HG03575 (cell line): Measurements from ENCODE around the gene DRAXIN.

Experiments used
- ATAC-seq: cut with Tn5 transposase; IDR thresholded peaks from one replicate; pipeline ENCODE4 v1.9.1; 2021; ENCODE audit not compliant: unreplicated experiment, insufficient number of reproducible peaks, low FRiP score; ENCODE audit errors: extremely low read depth

Gene DRAXIN

DNA sequence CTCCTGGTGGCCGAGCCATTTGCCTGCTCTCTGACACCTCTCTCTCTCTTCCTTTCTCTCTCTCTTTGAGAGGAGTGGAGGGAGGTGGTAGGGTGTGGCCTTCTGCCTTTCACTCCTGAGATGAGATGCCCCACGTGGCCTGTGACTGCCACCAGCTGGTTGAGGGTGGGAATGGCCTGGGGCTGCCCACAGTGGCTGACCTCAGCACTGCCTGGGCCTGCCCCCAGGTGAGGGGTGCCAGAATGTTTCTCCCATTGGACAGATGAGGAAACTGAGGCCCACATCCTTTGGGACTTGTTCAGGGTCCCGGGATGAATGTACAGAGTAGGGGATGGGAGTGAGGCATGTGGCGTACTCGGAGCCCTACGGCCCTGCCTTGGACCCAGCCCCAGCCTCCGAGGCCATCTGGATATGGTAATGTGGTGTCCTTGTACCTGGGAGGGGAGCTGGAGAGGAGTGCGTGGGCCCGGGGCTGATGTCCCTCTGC is 57.7 kb downstream of the DRAXIN start:
- ATAC-seq, result no peak

DNA sequence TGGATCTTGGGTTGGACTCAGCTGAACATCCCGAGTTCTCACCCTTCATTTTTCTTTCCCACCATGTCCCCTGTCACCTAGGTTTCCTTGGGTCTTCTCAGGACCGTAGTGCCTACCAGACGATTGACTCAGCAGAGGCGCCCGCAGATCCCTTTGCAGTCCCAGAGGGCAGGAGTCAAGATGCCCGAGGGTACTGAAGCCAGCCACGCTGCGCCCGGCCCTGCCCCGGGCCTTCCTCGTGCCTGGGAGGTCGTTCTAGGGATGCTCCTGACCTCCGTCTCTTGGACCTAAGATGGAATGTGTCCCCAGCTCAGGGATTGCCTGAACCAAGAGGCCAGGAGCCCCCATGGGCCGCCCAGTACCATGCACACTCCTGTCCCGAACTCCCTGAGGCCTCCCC is 58.5 kb downstream of the DRAXIN start:
- ATAC-seq, result no peak

DNA sequence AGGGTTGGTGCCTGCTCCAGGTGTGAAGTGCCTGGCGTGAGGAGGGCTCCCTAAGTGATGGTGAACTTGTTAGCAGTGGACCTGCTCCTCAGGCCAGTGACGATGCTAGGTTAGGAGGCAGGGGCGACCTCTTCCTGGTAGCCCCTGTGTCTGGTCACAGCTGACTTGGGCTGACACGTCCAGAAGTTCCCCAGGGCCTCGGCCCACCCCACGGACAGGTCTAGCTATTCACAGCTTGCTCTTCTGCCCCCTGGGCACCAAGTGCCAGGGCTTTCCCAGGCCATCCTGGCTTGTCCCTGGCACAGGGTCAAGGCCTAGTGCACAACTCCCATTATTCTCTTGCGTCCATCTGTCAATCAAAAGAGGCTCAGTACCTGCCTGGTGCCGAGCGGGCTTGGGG is 59.6 kb downstream of the DRAXIN start:
- ATAC-seq, result no peak

DNA sequence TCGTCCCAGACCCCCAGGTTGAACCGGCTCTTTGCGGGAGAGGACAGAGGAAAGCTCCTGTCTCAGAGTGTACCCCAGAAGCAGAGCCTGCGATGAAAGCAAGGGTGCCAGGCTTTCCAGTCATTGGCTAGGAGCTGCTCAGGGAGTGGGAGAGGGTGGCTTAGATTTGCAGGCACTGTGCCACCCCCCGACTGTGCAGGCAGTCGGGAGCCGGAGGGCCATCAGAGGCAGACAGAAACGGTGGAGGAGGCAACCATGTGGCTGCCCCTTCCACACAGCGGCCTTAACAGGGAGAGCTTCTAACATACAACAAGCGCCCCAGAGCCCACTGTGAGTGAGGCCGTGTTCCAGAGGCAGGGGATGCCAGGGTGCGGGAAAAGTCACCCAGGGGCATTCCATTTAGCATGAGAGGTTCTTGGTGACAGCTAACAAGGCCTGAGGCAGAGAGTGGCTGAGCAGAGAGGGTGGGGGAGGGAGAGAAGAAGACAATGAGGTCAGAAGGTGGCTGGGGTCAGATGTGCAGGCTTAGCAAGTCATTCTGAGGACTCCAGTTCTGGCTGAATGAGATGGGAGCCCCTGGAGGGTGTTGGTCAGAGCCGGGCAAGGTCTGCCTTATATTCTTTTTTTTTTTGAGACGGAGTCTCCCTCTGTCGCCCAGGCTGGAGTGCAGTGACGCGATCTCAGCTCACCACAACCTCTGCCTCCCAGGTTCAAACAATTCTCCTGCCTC is 61.0 kb downstream of the DRAXIN start:
- ATAC-seq, result no peak

DNA sequence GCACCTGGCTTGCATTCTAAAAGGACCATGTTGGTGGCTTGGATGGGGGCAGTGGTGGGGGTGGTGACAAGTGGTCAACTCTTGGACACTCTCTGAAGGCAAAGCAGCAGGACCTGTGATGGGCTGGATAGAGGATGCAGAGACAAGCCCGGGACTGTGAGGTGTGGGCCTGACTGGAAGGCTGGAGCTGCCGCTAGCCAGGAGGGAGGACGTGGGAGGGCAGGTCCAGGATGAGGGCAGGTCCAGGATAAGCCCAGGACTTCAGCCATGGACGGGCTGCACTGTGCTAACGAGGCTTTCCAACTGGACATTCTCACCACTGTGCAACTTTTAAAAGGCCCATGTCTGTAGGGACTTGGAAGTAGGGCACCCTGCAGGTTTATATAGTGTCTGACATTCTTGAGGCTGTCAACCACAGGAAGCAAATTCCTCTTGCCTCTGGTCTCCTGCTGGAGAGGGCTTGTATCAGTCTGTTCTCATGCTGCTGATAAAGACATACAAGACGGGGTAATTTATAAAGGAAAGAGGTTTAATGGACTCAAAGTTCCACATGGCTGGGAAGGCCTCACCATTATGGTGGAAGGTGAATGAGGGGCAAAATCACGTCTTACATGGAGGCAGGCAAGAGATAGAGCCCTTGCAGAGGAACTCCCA is 62.2 kb downstream of the DRAXIN start:
- no peak for ATAC-seq

DNA sequence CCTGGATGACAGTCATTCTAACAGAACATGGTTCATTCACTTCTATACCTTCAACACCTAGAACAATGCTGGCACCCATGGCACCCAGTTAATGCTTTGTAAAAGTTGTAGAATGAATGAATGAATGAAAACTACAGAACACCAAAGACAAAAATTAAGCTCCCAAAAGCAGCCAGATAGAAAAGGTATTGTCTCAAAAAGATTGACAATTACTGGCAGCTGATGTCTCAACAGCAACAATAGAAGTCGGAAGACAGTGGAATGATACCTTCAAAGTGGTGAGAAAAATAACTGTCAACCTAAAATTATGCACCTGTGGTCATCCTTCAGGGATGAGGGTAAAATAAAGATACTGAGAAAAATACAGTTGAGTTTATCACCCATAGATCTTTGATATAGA is 65.5 kb downstream of the DRAXIN start:
- no peak for ATAC-seq

DNA sequence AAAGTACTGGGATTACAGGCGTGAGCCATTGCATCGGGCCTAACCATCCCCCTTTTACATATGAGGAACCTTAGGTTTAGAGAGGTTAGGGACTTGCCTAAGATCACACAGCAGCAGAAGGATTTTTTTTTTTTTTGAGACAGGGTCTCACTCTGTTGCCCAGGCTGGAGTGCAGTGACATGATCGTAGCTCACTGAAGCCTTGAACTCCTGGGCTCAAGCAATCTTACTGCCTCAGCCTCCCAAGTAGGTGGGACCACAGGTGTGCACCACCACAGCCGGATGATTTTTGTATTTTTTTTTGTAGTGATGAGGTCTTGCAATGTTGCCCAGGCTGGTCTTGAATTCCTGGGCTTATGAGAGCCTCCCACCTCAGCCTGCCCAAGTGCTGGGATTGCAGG is 68.3 kb downstream of the DRAXIN start:
- no peak for ATAC-seq

DNA sequence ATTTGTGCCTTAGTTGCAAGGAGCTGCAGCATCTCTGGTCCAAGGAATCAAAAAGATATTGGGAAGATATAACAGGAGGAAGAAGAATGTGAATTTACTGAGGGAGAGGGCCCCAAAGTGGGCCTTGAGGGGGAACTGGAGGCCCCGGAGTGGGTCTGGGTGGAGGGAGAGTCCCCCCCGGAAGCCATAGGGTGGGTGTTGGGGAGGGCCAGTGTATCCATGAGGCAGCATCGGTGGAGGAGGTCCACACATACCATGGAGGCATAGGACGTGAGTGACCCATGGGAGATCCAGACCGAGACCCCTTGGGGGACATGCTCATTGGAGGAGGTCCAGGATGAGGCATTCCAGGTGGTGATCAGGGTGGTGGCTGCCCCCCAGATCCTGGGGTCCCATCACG is 69.8 kb downstream of the DRAXIN start:
- ATAC-seq, result no peak

DNA sequence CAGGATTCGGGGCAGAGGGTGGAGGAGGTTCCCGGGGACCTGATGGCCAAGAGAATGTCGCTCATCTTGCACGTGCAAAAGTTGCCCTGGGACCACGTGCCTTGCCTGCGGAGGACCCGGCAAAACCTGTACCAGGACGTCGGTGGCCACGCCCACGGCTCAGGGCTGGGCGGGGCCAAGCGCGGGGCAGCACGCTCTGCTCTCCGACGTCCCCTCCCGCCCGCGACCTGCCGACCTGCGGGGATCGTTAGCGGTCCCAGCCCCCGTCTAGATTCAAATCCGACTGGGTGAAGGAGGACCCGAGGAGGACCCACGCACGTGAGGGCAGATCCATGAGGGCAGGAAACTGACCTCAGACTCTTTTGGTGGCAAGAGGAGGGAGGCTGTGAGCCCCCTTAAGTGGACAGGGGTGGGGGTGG is 70.5 kb downstream of the DRAXIN start, which contains the start of gene C1orf167:
Gene C1orf167, plus strand, starts transcription at position 206 of the 419 bp plus-strand sequence. CDS start 2,208 bp downstream, outside the sequence.
- no peak for ATAC-seq

DNA sequence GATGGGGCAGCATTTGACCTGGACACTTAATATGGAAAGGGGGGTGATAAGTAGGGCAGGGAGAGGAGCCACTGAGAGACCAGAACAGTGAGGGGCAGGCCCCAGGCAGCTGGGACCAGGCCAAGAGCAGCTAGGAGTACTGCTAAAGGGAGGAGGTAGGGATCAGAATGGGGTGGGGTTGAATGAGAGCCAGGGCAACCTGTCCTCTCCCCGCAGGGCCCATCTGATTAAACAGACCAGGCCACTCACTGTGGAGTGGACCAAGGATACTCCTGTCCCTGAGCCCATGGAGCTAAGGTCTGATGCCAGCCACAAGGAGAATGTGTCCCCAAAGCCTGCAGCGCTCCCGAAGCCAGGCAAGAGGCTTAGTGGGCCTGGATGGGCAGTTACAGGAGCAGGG is 72.6 kb downstream of the DRAXIN start:
- no peak for ATAC-seq

DNA sequence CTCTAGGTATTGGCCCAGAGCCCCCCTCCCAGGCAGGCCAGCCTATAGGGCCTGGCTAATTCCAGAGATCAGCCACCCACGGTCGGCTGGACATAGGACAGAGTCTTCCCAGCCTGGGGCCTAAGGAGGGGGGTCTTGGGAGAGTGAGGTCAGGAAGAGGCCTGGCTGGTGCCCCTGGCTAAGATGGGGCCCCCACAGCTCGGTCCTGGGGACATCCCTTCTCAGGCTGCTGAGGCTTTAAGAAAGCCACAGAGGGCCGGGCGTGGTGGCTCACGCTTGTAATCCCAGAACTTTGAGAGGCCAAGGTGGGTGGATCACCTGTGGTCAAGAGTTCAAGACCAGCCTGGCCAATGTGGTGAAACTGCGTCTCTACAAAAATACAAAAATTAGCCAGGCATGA is 73.0 kb downstream of the DRAXIN start:
- ATAC-seq, result no peak

DNA sequence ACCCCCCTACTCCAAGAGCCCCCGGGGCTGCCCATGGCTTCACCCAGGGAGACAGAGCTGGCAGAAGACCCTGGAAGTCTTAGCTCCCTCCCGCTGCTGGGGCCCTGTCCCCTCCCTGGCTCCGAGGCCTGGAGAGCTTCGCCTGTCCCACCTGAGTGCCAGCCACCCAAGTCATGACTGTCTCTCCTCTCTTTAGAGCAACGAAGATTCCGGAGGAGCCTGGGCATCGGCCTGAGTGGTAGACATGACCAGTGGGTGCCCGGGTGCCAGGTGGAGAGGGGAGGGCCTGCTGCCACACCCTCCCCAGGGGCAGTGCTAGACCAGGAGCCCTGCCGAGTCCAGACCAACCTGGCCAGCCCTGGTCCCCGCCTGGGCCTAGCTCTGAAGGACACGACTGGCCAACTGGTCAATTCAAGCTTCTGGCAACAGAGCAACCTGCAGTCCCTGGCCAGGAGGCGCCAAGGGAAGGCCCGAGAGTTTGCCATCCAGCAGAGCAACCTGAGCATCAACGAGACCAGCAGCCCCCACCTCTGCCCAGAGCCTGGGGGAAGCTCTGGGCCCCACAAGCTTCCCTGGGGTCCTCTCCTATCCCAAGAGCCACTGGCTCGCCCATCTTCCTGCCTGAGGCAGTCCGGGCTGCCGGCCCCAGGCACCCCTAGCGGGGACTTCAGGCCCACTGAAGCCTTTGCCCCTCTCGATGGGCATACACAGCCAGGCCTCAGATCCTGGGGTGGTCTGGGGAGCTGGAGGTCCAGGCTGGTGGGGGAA is 74.3 kb downstream of the DRAXIN start:
- ATAC-seq, result no peak

DNA sequence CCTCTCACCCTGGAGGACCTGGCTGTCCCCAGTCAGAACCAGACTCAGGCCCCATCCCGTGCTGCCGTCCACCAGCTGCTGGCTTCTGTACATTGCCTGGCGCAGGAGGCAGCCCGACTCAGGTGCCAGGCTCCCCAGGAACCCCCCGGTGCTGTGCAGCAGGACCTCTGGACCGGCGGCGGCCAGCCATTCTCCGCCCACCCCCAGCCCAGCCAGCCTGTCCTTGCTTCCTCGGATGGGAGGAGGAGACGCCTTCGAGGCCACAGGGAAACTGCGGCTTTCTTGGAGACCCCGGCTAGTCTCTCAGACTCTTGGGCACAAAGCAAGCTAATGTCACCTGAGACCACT is 74.9 kb downstream of the DRAXIN start:
- no peak for ATAC-seq

DNA sequence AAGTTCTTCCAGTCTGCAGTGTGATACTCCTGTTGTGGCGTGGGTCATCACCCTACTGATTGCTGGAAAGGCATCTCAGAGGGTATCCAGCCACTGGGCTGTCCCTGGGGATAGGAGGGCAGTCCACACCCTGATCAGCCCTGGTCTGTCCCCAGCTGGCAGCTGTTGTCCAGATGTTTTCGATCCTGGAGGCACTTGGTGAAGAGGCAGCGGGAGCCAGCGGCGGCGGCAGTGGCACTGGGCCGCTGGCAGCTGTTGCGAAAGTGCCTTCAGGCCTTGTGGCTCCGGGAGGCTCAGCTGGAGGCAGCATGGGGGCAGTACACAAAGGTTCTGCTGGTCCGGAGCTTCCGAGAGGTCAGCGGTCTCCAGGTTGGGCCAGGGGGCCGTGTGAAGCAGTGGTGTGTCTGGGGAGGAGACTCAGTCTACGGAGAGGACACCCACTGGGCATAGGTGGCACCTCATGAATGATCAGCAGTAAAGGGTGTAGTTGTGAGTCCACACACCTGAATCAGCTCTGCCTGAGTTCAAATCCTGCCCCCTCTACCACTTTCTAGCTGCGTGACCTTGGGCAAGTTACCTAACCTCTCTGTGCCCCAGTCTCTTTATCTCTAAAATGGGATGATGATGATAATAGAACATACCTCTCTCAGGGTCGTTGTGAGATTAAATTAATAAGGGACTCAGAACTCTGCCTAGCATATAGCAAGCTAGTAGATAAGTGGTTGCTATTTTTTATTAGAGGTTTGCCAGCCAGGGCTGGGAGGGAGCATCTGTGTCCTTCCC is 76.6 kb downstream of the DRAXIN start:
- ATAC-seq, result no peak

DNA sequence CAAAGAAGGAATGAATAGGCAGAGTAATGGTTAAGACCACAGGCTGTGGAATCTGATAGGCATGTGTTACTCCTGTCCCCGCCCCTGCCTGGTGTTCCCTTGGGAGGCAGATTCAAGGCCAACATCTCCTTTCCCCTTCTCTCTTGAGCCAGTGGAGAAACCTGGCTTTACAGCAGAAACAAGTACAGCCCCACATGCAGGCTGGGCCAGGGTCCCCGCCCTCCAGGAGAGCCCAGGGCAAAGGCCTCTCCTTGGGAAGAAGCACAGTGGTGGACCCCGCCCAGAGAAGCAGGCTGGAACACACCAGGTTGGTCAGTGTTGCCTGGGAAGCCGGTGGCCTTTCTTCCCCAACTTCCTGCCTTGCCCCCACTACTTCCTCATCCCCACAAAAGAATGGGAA is 77.3 kb downstream of the DRAXIN start:
- no peak for ATAC-seq

DNA sequence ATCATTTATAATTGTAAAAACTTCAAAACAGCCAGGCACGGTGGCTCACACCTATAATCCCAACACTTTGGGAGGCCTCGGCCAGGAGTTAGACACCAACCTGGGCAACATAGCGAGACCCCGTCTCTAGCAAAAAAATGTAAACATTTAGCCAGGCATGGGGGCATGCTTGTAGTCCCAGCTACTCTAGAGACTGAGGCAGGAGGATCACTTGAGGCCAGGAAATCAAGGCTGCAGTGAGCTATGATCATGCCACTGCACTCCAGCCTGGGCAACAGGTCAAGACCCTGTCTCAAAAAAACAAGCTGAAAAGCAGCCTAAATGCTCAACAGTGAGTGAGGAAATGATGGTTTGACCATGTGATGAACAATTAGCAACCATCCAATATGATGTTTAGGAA is 77.8 kb downstream of the DRAXIN start:
- no peak for ATAC-seq

DNA sequence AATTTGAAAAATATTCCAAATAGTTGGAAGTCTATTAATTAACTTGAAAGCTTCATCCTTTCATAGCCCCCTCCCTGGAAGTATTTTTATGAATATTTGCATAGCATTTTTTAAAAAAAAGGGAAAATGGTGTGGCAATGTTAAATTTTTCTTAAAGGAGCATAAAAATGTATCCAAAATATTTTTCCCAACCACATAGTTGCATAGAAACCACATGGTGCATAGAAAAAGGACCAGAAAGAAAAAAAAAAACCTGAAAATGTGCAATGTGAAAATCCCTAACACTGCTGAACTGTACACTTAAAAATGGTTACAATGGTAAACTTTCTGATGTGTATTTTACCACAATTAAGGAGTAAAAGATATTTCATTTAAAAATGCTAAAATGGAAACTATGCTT is 78.5 kb downstream of the DRAXIN start:
- ATAC-seq, result no peak

DNA sequence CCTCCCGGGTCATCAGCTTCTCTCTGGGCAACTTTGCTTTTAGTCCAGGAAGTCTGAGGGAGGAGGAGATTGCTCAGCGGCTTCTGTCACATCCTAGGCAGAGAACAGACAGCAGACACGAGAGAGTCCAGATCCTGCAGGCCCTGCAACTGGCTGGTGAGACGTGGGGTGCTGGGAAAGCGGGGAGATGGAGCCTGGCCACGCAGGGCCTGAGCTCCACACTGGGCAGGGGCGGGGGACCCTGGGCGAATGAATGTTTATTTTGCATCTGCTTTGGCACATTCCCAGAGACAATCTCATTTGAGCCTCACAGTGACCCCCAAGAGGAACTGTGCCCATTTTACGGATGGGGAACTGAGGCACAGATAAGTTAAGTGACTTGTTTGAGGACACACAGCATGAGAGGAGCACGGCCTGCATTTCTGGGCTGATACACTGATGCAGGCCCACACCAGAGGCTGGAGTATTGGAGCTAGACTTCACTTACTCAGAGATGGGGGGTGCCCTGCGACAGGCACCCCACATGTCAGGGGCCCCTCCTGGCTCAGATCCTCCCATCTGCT is 80.1 kb downstream of the DRAXIN start:
- no peak for ATAC-seq

DNA sequence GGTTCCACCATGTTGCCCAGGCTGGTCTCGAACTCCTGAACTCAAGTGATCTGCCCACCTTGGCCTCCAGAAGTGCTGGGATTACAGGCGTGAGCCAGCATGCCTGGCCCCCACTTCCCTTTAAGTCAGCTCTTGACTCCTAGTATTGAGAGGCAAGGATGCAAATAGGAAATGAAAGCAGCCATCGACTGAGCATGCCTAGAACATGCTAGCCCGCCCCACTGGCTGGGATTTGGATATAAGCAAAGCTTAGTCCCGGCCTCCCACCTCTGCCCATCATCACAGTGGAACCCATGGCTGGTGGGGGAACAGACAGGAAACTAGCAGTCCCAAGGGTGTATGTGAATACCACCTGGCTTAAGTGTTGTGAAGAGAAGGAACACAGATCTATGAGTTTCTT is 80.9 kb downstream of the DRAXIN start:
- ATAC-seq, result no peak
